ENCODE results near the gene HKDC1. TPM values are rescaled to one million over a fixed set of nuclear protein-coding genes. Genes with fewer than 3 reads are reported as not detected.

Gene HKDC1
- polyA plus RNA-seq, 1 donor: 91.5 TPM

Other genes starting within 250 kb of the HKDC1 start
- gene KIFBP, start 231.5 kb upstream of the HKDC1 start, polyA plus RNA-seq: 21.8 TPM
- 34.5 TPM for gene SRGN, start 132.2 kb upstream of the HKDC1 start, polyA plus RNA-seq
- gene VPS26A, start 96.2 kb upstream of the HKDC1 start, polyA plus RNA-seq: 57.7 TPM
- 35.5 TPM for gene SUPV3L1, start 40.1 kb upstream of the HKDC1 start, polyA plus RNA-seq
- 19.3 TPM for gene HK1, start 58.2 kb downstream of the HKDC1 start, polyA plus RNA-seq
- 8.2 TPM for gene TACR2, start 196.6 kb downstream of the HKDC1 start, polyA plus RNA-seq
- 37.9 TPM for gene TSPAN15, start 231.1 kb downstream of the HKDC1 start, polyA plus RNA-seq